C4-2B (cell line): Measurements from ENCODE around the gene FLT1.

Source experiments
- H3K27ac ChIP-seq: fragments of 450-650 bp; 2 replicates; pipeline ENCODE4 v1.5.1; 2017
- ZFX ChIP-seq: fragments of 450-650 bp; IDR thresholded peaks from 2 replicates; pipeline ENCODE4 v1.6.1; 2017
- TF ChIP-seq, protein P1 (sequence below): fragments of 450-650 bp; conservative IDR thresholded peaks from 2 replicates; pipeline ENCODE4 v1.5.1; 2017; ENCODE audit warnings: mild to moderate bottlenecking

FLT1 gene

DNA sequence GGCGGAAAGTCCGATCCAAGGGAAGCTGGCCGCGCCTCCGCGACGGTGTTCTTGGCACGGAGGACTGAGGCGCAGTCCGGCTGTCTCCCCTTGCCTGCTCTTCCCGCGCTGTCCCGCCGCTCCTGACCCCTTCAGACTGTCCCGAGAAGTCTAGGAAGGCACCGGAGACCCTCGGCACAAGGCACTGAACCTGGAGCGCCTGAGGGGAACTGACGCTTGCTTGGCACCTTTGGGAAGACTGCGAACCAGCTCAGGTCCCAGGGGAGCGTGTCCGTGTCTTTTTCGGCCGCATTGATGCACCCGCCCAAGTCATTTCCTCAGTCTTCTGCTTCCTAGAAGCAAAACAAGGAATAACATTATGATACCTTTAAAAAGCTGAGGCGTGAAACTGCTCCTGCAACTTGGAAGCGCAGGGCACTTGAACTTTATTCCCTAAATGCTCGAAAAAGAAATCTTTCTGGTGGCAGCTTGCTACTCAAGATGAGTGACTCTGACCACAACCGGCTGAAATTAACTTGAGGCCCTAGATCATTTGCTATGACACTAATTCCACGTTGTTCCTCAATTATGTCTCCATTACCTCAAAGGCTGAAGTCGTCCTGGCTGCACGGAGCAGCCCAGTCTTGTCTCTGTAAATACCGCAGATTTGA, 735 bp upstream of the FLT1 start:
- H3K27ac ChIP-seq = no peak overlapping the region
- TF ChIP-seq ZFX = no peak
- TF ChIP-seq, protein P1, sequence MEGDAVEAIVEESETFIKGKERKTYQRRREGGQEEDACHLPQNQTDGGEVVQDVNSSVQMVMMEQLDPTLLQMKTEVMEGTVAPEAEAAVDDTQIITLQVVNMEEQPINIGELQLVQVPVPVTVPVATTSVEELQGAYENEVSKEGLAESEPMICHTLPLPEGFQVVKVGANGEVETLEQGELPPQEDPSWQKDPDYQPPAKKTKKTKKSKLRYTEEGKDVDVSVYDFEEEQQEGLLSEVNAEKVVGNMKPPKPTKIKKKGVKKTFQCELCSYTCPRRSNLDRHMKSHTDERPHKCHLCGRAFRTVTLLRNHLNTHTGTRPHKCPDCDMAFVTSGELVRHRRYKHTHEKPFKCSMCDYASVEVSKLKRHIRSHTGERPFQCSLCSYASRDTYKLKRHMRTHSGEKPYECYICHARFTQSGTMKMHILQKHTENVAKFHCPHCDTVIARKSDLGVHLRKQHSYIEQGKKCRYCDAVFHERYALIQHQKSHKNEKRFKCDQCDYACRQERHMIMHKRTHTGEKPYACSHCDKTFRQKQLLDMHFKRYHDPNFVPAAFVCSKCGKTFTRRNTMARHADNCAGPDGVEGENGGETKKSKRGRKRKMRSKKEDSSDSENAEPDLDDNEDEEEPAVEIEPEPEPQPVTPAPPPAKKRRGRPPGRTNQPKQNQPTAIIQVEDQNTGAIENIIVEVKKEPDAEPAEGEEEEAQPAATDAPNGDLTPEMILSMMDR = no peak

GRCh38 chr13:28494504-28494777, 487 bp downstream of the FLT1 start:
- H3K27ac ChIP-seq = no peak overlapping the region

DNA sequence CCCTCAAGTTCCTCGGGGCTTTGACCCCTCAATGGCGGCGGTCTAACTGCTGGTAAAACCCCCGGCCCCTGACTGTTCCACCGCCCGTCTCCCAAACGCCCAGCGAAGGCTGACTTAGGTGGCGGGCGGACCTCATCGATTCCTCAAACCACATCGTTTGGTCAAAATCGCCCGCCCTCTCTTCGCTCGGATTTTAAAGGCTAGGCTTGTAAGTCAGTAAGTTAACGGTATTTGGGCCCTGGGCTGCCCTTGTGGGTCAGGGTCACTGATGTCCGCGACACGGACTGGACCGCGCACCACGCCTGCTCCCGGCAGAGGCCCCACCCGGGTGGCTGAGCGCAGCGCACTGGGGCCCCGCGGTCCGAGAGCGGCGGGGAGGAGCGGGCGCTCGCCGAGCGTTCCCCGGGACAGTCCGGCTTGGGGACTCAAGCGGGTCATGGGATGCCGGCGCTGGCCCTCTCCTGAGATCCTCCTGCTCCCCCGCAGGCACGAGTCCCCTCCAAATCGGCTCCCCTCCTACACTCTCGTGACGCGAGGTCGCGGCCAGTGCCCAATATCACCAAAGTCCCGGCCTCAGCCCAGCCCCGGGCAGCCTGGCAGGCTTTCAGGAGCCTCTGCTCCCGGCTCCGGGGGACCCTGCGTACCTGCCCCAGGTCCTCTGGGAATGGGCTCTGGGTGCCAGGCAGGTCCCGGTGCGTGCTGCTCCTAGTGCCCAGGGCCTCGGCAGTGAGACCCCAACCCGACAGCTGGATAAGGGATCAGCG, 1.0 kb downstream of the FLT1 start:
- TF ChIP-seq, protein P1 = no peak
- no peak for TF ChIP-seq ZFX
- H3K27ac ChIP-seq = no peak overlapping the region

More at GRCh38 chr13:28494504-28494777, 487 bp downstream of the FLT1 start:
- TF ChIP-seq, protein P1 = no peak
- TF ChIP-seq ZFX = no peak

DNA sequence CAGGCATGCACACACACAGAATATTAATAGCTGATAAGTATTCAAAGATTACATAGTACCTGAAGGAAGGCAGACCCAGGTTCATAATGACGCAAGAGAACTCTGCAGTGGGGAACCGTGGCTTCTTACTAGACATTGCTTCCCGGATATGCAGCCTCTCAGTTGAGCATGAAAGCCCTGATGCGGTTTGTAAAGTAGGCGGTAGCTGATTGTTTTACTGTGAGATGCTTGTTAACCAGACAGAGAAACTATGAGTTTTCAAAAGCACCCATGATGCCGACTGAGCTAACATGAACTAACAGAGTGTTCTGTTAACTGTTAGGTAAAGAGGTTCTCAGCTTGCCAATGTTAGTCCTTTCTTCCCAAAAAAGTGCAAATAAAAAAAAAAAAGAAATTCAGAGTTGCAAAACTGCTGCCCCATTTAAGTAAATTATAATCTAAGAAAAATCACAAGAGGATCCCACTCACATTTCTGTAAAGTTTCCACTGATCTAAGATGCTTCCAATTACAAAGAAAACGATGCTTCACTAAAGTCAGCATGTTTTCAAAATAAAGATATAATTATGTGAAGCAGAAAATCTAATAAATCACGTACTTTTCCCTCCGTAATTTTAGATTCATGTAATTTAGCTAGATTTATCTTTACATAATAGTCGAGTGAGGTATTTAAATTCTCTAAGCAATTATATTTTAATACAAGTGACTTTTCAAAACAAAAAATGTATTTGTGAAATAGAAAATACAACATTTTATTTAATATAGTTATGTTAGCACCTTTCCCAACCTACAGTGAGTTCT, 2.2 kb downstream of the FLT1 start:
- TF ChIP-seq, protein P1 = no peak
- no peak for TF ChIP-seq ZFX
- H3K27ac ChIP-seq = no peak overlapping the region

DNA sequence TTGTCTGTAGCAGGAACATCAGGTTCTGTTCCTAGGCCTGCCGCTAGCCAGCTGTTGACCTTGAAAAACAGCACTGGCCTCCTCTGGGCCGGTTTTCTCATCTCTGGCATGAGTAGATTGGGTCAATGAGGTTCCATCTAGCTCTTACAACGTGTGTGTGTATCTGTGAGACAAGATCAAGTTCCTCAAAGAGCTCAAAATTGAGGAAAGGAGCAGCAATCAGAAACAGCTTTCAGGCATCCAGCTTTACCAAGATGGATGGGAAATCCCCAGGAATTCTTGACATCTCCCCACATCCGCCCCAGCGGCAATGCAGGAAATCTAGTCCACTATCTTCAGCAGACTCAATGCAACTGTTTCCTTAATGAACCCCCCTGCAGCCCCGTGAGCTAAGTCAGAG, 4.9 kb downstream of the FLT1 start:
- no peak for TF ChIP-seq ZFX
- TF ChIP-seq, protein P1 = no peak
- H3K27ac ChIP-seq = no peak overlapping the region

DNA sequence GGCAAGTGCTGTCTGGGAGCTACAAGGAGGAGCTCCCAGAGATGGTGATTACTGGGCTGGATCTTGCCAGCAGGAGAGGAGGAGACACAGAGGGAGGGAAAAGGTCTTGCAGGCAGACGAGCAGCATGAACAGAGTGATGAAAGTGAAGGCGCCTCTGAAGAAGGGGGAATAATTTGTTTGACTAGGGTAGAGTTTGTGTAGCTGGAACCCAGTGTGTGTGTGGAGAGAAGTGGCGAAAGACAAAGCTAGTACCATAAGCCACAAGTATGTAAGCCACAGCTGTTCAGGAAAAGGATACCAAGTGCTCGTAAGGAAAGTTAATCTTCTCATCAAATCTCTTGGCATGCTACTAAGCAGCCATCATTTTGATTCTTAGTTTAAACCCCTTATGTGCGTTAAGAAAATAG, 5.4 kb downstream of the FLT1 start:
- TF ChIP-seq, protein P1 = no peak
- TF ChIP-seq ZFX = no peak
- no peak overlapping the region for H3K27ac ChIP-seq

DNA sequence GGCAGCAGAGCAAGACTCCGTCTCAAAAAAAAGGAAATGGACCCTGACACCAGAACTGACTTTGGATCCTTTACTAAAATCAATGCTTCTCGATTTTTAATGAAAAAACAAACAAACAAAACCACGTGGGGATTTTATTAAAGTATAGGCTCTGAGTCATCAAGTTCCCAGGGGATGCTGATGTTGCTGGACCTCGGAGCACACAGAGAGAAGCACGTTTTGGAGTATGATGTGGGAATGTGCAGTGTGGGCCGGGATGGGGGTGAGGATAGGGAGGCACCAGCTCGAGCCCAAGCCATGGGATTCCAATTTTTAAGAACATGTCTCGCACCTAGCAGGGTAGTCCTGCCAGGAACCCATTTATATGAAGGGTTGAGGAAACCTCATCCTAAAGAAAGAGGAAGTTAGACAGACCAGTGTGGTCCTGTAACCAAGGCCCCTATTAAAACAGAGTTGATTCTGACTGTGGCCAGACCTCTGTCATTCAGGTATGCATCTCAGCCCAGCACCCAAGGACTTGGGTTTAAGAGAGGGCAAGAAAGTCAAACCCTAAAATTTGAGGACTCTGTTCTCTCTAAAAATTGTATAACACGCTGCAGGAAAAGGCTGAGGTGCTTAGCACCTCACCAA, 6.4 kb downstream of the FLT1 start:
- no peak overlapping the region for H3K27ac ChIP-seq
- TF ChIP-seq, protein P1 = no peak
- no peak for TF ChIP-seq ZFX
